Measurements from ENCODE around the gene ASCC2. TPM values are rescaled to one million over a fixed set of nuclear protein-coding genes. Genes with fewer than 3 reads are reported as not detected.
"Not testable (repeated sequence)": the region's sequence is repeated elsewhere in the genome, so short reads cannot be mapped to it uniquely, and the experiment has no call there.

The ASCC2 gene
- total and polyA plus RNA-seq, 2 donors from 2014 or later, result 41.9 to 51.3 TPM

DNA sequence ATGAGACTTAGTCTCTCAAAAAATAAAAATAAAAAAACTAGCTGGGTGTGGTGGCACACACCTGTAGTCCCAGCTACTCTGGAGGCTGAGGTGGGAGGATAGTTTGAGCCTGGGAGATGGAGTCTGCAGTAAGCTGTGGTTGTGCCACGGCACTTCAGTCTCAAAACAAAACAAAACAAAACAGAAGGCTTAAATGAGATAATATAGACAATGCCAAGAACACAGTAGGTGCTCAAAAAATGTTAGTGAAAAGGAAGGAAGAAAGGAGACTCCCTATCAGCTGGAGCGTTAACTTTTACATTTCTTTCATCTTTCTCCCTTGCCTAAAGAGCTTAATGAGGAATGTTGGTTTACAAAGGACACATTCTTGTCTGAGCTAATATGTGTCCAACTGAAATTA is 4.1 kb upstream of the ASCC2 start:
- Histone ChIP-seq H3K4me1 (ENCODE audit: control insufficient read depth in 2 of 3, insufficient read depth in 2 of 3, low read depth in 1 of 3, low read length in 3 of 3) (peaks cover 0 to 6% (median 0%) of the 10 kb centered on the region in 3 donors), H3K9ac (ENCODE audit: low read length in 3 of 3) (no peak overlapping the region), H3K27me3 (ENCODE audit: control insufficient read depth, insufficient read depth, low read length) (no peaks in the 10 kb centered on the region), H3K36me3 (ENCODE audit: control insufficient read depth in 2 of 3, insufficient read depth in 3 of 3, low read length in 3 of 3) (no peaks in the 10 kb centered on the region), H3K4me3 (ENCODE audit: low read length in 3 of 3) (no peak overlapping the region), H3K27ac (ENCODE audit: low read depth in 2 of 2, low read length in 2 of 2) (no peak overlapping the region), H3K9me3 (ENCODE audit: control insufficient read depth in 2 of 3, insufficient read depth in 1 of 3, low read length in 3 of 3) (peaks cover 0 to 5% (median 0%) of the 10 kb centered on the region in 3 donors)
- intact Hi-C loops (cut with DNase I), result no loop called here
- DNase-seq (no peak), FAIRE-seq (no peak)
- TF ChIP-seq, protein P1, sequence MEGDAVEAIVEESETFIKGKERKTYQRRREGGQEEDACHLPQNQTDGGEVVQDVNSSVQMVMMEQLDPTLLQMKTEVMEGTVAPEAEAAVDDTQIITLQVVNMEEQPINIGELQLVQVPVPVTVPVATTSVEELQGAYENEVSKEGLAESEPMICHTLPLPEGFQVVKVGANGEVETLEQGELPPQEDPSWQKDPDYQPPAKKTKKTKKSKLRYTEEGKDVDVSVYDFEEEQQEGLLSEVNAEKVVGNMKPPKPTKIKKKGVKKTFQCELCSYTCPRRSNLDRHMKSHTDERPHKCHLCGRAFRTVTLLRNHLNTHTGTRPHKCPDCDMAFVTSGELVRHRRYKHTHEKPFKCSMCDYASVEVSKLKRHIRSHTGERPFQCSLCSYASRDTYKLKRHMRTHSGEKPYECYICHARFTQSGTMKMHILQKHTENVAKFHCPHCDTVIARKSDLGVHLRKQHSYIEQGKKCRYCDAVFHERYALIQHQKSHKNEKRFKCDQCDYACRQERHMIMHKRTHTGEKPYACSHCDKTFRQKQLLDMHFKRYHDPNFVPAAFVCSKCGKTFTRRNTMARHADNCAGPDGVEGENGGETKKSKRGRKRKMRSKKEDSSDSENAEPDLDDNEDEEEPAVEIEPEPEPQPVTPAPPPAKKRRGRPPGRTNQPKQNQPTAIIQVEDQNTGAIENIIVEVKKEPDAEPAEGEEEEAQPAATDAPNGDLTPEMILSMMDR (IDR thresholded peaks at IDR 0.05; ENCODE audit: borderline replicate concordance, extremely low read depth, insufficient read depth), result no peak

DNA sequence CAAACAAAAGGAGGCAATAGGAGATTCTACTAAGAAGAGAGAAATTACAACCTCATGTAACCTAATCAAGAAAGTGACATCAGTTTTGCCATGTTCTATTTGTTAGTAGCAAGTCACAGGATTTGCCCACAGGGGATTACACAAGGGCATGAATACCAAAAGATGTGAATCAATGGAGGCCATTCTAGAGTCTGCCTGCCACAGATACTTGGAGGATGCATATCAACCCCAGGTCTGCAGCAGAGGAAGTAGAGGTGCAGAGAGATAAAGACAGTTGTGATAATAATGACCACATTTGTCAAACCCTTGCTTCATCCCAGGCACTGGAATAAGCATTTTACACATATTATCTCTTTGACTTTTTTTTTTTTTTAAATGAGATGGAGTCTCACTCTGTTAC is 2.4 kb upstream of the ASCC2 start:
- DNase-seq (no peak), FAIRE-seq (no peak)
- H3K9ac ChIP-seq (ENCODE audit: low read length in 3 of 3), result no peak overlapping the region
- H3K27ac ChIP-seq (ENCODE audit: low read depth in 2 of 2, low read length in 2 of 2), result no peak overlapping the region
- intact Hi-C loops (cut with DNase I), result no loop called here
- TF ChIP-seq, protein P1 (IDR thresholded peaks at IDR 0.05; ENCODE audit: borderline replicate concordance, extremely low read depth, insufficient read depth), result no peak
- peaks cover 0 to 6% (median 0%) of the 10 kb centered on the region in 3 donors for H3K4me1 ChIP-seq (ENCODE audit: control insufficient read depth in 2 of 3, insufficient read depth in 2 of 3, low read depth in 1 of 3, low read length in 3 of 3)
- H3K27me3 ChIP-seq (ENCODE audit: control insufficient read depth, insufficient read depth, low read length), result no peaks in the 10 kb centered on the region
- H3K4me3 ChIP-seq (ENCODE audit: low read length in 3 of 3), result no peak overlapping the region
- H3K9me3 ChIP-seq (ENCODE audit: control insufficient read depth in 2 of 3, insufficient read depth in 1 of 3, low read length in 3 of 3), result no peaks in the 10 kb centered on the region
- no peaks in the 10 kb centered on the region for H3K36me3 ChIP-seq (ENCODE audit: control insufficient read depth in 2 of 3, insufficient read depth in 3 of 3, low read length in 3 of 3)

DNA sequence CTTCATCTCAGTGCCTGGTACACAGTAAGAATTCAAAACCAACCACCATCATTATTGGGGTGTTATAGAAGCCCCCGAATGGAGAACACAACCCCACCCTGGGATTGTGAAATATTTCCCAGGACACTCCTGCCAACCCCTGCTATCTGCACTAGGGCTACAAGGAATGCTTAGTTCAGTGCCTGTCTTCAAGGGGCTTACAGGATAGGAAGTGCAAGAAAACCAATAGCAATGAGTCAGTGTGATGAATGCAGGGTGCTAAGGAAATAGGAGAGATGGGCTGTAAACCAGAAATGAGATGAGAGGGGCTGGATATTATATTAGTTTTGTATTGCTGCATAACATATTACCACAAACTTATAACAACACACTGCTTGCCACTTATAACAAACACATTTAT is 965 bp upstream of the ASCC2 start:
- intact Hi-C loops (cut with DNase I), result no loop called here
- FAIRE-seq (no peak), DNase-seq (no peak)
- no peak overlapping the region for H3K4me3 ChIP-seq (ENCODE audit: low read length in 3 of 3)
- H3K9ac ChIP-seq (ENCODE audit: low read length in 3 of 3), result no peak overlapping the region
- no peak overlapping the region for H3K27ac ChIP-seq (ENCODE audit: low read depth in 2 of 2, low read length in 2 of 2)
- TF ChIP-seq, protein P1 (IDR thresholded peaks at IDR 0.05; ENCODE audit: borderline replicate concordance, extremely low read depth, insufficient read depth), result no peak
- H3K9me3 ChIP-seq (ENCODE audit: control insufficient read depth in 2 of 3, insufficient read depth in 1 of 3, low read length in 3 of 3), result no peaks in the 10 kb centered on the region
- no peaks in the 10 kb centered on the region for H3K27me3 ChIP-seq (ENCODE audit: control insufficient read depth, insufficient read depth, low read length)
- peaks cover 0 to 6% (median 0%) of the 10 kb centered on the region in 3 donors for H3K4me1 ChIP-seq (ENCODE audit: control insufficient read depth in 2 of 3, insufficient read depth in 2 of 3, low read depth in 1 of 3, low read length in 3 of 3)
- H3K36me3 ChIP-seq (ENCODE audit: control insufficient read depth in 2 of 3, insufficient read depth in 3 of 3, low read length in 3 of 3), result peaks cover 0 to 3% (median 0%) of the 10 kb centered on the region in 3 donors

DNA sequence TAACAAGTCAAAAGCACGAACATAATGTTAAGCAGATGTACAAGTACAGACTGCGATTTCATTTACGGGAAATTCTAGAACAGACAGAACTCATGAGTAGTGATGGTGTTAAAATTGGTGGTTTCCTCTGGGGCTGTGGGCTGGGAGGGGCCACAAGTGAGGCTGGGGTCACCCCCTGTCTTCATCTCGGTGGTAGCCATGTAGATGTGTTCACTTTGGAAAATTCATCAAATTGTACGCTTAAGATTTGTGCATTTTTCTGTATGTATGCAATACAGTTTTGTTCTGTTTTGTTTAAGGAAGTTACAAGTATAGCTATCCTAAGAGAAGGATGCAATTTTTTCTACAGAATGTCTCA is 504 bp upstream of the ASCC2 start:
- H3K27me3 ChIP-seq (ENCODE audit: control insufficient read depth, insufficient read depth, low read length), result no peaks in the 10 kb centered on the region
- peaks cover 0 to 3% (median 0%) of the 10 kb centered on the region in 3 donors for H3K36me3 ChIP-seq (ENCODE audit: control insufficient read depth in 2 of 3, insufficient read depth in 3 of 3, low read length in 3 of 3)
- DNase-seq (no peak), FAIRE-seq (no peak)
- H3K4me3 ChIP-seq (ENCODE audit: low read length in 3 of 3), result peak overlapping the region; percentile 47 to 91 (median 71)
- peaks cover 0 to 6% (median 0%) of the 10 kb centered on the region in 3 donors for H3K4me1 ChIP-seq (ENCODE audit: control insufficient read depth in 2 of 3, insufficient read depth in 2 of 3, low read depth in 1 of 3, low read length in 3 of 3)
- peak overlapping the region; percentile 50 to 72 (median 57) for H3K9ac ChIP-seq (ENCODE audit: low read length in 3 of 3)
- intact Hi-C loops (cut with DNase I), result no loop called here
- H3K9me3 ChIP-seq (ENCODE audit: control insufficient read depth in 2 of 3, insufficient read depth in 1 of 3, low read length in 3 of 3), result no peaks in the 10 kb centered on the region
- TF ChIP-seq, protein P1 (IDR thresholded peaks at IDR 0.05; ENCODE audit: borderline replicate concordance, extremely low read depth, insufficient read depth), result no peak
- peak overlapping the region; percentile 63 to 74 for H3K27ac ChIP-seq (ENCODE audit: low read depth in 2 of 2, low read length in 2 of 2)

DNA sequence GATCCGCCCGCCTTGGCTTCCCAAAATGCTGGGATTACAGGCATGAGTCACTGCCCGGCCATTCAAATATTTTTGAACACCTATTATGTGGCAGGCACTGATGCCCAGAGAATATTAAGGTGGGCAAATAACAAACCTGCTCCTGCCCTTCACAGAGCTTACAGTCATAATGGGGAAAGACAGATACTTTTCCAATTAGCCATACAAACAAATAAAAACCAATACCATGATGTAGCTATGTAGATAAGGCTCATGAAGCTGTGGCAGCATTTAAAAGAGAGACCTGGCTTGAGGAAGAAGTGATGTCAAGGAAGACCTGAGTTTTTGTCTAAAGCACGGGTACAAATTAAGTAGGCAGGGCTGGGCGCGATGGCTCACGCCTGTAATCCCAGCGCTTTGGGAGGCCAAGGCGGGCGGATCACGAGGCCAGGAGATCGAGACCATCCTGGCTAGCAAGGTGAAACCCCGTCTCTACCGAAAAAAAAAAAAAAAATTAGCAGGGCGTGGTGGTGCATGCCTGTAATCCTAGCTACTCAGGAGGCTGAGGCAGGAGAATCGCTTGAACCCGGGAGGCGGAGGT is 1.2 kb downstream of the ASCC2 start:
- Histone ChIP-seq H3K4me3 (ENCODE audit: low read length in 3 of 3) (peak overlapping the region in 1 of 3 donors; percentile 91), H3K36me3 (ENCODE audit: control insufficient read depth in 2 of 3, insufficient read depth in 3 of 3, low read length in 3 of 3) (peaks cover 0 to 13% (median 8%) of the 10 kb centered on the region in 3 donors)
- H3K9ac ChIP-seq (ENCODE audit: low read length in 3 of 3); H3K27me3 ChIP-seq (ENCODE audit: control insufficient read depth, insufficient read depth, low read length); H3K27ac ChIP-seq (ENCODE audit: low read depth in 2 of 2, low read length in 2 of 2); DNase-seq; intact Hi-C loops (cut with DNase I); H3K9me3 ChIP-seq (ENCODE audit: control insufficient read depth in 2 of 3, insufficient read depth in 1 of 3, low read length in 3 of 3); FAIRE-seq; H3K4me1 ChIP-seq (ENCODE audit: control insufficient read depth in 2 of 3, insufficient read depth in 2 of 3, low read depth in 1 of 3, low read length in 3 of 3): not testable (repeated sequence)

Measured in kidney (tissue), 14 donors.